GM13977 (cell line): ENCODE data around the gene SNUPN.

Experiments used
- DNase-seq: peaks from one replicate; pipeline ENCODE4 v3.0.0; 2012; ENCODE audit warnings: low spot score
- CTCF ChIP-seq: IDR thresholded peaks from 2 replicates; pipeline ENCODE4 v1.5.1; 2012; ENCODE audit warnings: mild to moderate bottlenecking, control low read depth; ENCODE audit not compliant: insufficient read depth; ENCODE audit errors: extremely low read depth, missing control alignments
- in situ Hi-C: fragments of 300-500 bp; cut with MboI; formaldehyde crosslinking; loops from one replicate; pipeline ENCODE4 v1.12.0; 2022; ENCODE audit warnings: low sequenced_read_pairs, low pct_unique_long_range_greater_than_20kb, mixed read lengths, inconsistent platforms; ENCODE audit not compliant: unreplicated experiment

The SNUPN gene

DNA sequence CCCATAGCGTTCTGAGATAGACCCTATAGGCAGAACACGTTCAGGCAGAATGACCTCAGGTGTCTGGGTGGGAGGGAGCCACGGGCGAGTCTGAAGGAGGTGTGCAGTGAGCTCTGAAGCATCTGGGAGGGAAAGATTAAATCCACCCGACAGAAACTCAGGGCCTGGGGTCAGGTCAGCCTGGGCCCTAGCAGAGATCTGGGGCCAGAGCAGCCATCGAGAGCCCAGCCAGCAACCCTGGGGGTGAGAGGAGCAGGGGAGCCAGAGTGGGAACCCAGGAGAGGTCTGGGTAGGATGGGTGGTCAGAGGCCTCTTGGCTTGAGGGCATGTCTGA is 44.3 kb upstream of the SNUPN start:
- TF ChIP-seq CTCF, result no peak
- DNase-seq, result no peak
- in situ Hi-C loops, result no loop called here

DNA sequence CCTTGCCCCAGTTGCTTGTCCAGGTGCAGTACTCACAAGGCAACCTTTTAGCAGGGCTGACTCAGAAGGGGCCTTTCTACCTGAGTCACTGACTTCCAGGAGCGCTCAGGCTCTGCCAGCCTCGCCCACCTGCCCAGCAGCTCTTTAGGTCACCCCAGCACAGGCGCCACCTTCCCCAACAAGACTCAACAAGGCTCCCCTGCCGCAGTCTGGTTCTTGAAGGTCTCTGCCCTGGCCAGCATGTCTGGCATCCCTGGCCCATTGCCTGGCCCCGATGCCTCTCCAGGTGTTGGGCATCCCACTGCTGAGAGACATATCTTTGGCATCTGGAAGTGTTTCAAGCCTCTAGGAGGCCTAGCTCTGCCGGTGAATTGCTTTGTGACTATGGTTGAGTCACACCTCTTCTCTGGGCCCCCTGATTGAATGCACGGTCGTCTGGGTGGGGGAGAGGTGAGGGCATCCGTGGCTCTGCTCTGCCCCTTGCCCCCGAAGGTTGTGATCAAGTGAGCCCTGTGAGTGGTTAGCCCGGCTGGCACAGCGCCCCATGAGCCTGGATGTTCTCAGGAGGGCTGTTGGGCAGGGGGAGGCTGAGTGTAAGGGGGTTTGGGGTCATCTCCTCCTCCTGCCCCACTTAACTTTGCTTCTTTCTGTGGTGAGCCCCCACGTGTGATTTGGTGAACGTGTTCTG is 43.8 kb upstream of the SNUPN start:
- in situ Hi-C loops, result no loop called here
- DNase-seq, result no peak
- no peak for TF ChIP-seq CTCF

- in situ Hi-C loops, result no loop called here
- DNase-seq, result no peak
- no peak for TF ChIP-seq CTCF
These were observed 41.4 kb upstream of the SNUPN start for GRCh38 chr15:75666823-75667501.

DNA sequence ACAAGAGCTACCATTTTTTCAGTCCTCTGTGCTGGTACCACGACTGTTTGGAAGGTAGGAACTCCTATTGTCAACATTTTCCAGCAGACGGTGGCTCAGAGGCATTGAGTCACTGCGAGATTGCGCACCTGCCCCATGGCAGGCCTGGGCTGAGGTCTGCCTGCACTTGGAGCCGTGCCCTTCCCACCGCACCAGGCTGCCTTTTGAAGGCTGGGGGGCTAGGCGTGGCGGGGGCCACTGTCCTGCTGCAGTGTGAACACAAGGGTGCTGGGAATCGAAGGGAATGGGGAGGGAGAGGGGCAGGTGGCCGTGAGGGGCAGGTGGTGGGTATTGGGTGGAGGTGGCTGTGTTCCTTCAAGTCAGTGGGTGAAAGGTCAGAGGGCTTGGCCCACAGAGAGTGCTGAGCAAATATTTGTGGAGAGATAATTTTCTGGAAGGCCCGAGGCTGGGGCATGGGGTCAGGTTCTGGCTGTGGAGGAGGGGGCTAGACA is 38.5 kb upstream of the SNUPN start:
- in situ Hi-C loops, result no loop called here
- DNase-seq, result no peak
- TF ChIP-seq CTCF, result no peak

DNA sequence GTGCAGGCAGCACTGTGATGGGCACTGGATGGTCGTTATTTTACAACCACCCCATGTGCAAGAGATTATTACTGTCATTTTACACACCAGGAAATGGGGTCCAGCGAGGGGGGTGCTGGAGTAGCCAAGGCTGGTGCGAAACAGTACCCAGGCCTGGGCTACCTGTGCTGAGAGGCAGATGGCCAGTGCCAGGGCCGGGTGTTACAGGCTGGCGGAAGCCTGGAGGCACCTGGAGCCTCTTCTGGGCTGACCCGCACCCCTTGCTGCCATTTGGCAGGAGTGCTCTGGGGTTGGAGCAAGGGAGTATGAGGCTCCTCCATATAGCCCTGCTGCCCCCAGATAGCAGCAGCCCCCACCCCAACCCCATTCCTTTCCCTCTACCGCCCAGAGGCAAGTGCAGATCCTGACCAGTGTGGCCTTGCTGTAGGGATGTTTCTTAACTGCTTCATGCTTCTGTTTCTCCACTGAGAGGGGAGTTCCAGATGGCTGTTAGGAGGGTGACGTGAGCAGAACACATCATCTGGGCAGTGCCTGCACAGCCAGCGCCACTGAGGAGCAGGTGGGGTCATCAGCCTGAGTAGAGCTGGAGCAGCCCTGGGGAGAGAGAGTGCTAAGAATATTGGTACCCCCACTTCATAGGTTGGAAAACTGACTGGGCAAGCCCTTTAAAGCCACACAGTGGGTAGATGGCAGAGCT is 37.4 kb upstream of the SNUPN start:
- in situ Hi-C loops, result no loop called here
- no peak for TF ChIP-seq CTCF
- DNase-seq, result no peak

- no peak for DNase-seq
- in situ Hi-C loops, result no loop called here
- TF ChIP-seq CTCF, result no peak
These were observed 36.2 kb upstream of the SNUPN start for GRCh38 chr15:75661756-75662140.
